ENCODE results near the gene GALNT18.

GALNT18 gene

GRCh38 chr11:11265320-11265719 lies 356.5 kb downstream of the GALNT18 start:
- DNase-seq (ENCODE audit: low read depth): no peak

- DNase-seq (ENCODE audit: low read depth): no peak
Measured at GRCh38 chr11:11263238-11264005, 358.4 kb downstream of the GALNT18 start.

- DNase-seq (ENCODE audit: low read depth): no peak
Measured at GRCh38 chr11:11262171-11262920, 359.5 kb downstream of the GALNT18 start.

- no peak for DNase-seq (ENCODE audit: low read depth)
Measured at GRCh38 chr11:11261629-11262028, 360.2 kb downstream of the GALNT18 start.

GRCh38 chr11:11260903-11261302 lies 360.9 kb downstream of the GALNT18 start:
- DNase-seq (ENCODE audit: low read depth): no peak

GRCh38 chr11:11253995-11254394 lies 367.8 kb downstream of the GALNT18 start:
- DNase-seq (ENCODE audit: low read depth): no peak

- no peak for DNase-seq (ENCODE audit: low read depth)
Measured at GRCh38 chr11:11253497-11253896, 368.3 kb downstream of the GALNT18 start.

- no peak for DNase-seq (ENCODE audit: low read depth)
Measured at GRCh38 chr11:11252403-11252802, 369.4 kb downstream of the GALNT18 start.

GRCh38 chr11:11251394-11251970 lies 370.3 kb downstream of the GALNT18 start:
- DNase-seq (ENCODE audit: low read depth): no peak

GRCh38 chr11:11250470-11250869 lies 371.3 kb downstream of the GALNT18 start:
- no peak for DNase-seq (ENCODE audit: low read depth)

GRCh38 chr11:11247576-11247975 lies 374.2 kb downstream of the GALNT18 start:
- no peak for DNase-seq (ENCODE audit: low read depth)

GRCh38 chr11:11247086-11247485 lies 374.7 kb downstream of the GALNT18 start:
- DNase-seq (ENCODE audit: low read depth): no peak

GRCh38 chr11:11246166-11246565 lies 375.6 kb downstream of the GALNT18 start:
- DNase-seq (ENCODE audit: low read depth): no peak

- no peak for DNase-seq (ENCODE audit: low read depth)
Measured at GRCh38 chr11:11245453-11245852, 376.4 kb downstream of the GALNT18 start.

- DNase-seq (ENCODE audit: low read depth): no peak
Measured at GRCh38 chr11:11244470-11245080, 377.2 kb downstream of the GALNT18 start.

- no peak for DNase-seq (ENCODE audit: low read depth)
Measured at GRCh38 chr11:11243590-11244469, 378.0 kb downstream of the GALNT18 start.

GRCh38 chr11:11243209-11243589 lies 378.6 kb downstream of the GALNT18 start:
- DNase-seq (ENCODE audit: low read depth): no peak

- DNase-seq (ENCODE audit: low read depth): no peak
Measured at GRCh38 chr11:11241284-11241683, 380.5 kb downstream of the GALNT18 start.

GRCh38 chr11:11239959-11240358 lies 381.8 kb downstream of the GALNT18 start:
- no peak for DNase-seq (ENCODE audit: low read depth)

GRCh38 chr11:11237070-11237832 lies 384.6 kb downstream of the GALNT18 start:
- no peak for DNase-seq (ENCODE audit: low read depth)

GRCh38 chr11:11236498-11237059 lies 385.2 kb downstream of the GALNT18 start:
- no peak for DNase-seq (ENCODE audit: low read depth)
